H1 (cell line): Measurements from ENCODE around the gene MBNL3. TPM values are rescaled to one million over a fixed set of nuclear protein-coding genes. Genes with fewer than 3 reads are reported as not detected.

Experiments
- CTCF ChIA-PET: fragments of 300-600 bp; sonication (Branson Sonifier 250); formaldehyde crosslinking; loops from one replicate; lab custom pipeline; 2021; ENCODE audit not compliant: partially characterized antibody; lab: Charles Lee
- POLR2A ChIA-PET: fragments of 300-600 bp; sonication (Branson Sonifier 250); formaldehyde crosslinking; loops from one replicate; lab custom pipeline; 2021; ENCODE audit warnings: inconsistent platforms; ENCODE audit not compliant: partially characterized antibody; lab: Charles Lee
- DNase-seq, 2 experiments: peaks; one replicate each; pipeline versions ENCODE4 v3.0.0 to v3.0.0-alpha.2; 2010 to 2022; ENCODE audit warnings: low spot score in 2 of 2, low read depth in 1 of 2, mixed read lengths in 1 of 2
- FAIRE-seq: peaks from 2 replicates; lab custom pipeline; 2011; peaks lifted over from hg19 to GRCh38; lab: Jason Lieb, UNC
- H2AFZ ChIP-seq: 2 replicates; pipeline ENCODE4 v1.8.1; 2012; ENCODE audit warnings: low read length, inconsistent platforms
- H2AK5ac ChIP-seq: 2 replicates; pipeline ENCODE4 v1.6.1; 2013; ENCODE audit warnings: low read depth, low read length
- H2BK120ac ChIP-seq: replicated peaks from 2 replicates; pipeline ENCODE3; 2013; ENCODE audit warnings: low read depth, low read length, inconsistent platforms
- H2BK12ac ChIP-seq: 2 replicates; pipeline ENCODE4 v1.6.1; 2013; ENCODE audit warnings: low read depth, low read length
- H2BK15ac ChIP-seq: 2 replicates; pipeline ENCODE4 v1.6.1; 2013; ENCODE audit warnings: low read length
- H2BK20ac ChIP-seq: 2 replicates; pipeline ENCODE4 v1.6.1; 2013; ENCODE audit warnings: low read length
- H2BK5ac ChIP-seq: 2 replicates; pipeline ENCODE4 v1.6.1; 2013; ENCODE audit warnings: low read depth, low read length
- H3K14ac ChIP-seq: 2 replicates; pipeline ENCODE4 v1.6.1; 2013; ENCODE audit warnings: inconsistent platforms; ENCODE audit not compliant: insufficient read length
- H3K18ac ChIP-seq: 2 replicates; pipeline ENCODE4 v1.6.1; 2013; ENCODE audit warnings: low read length; ENCODE audit errors: extremely low read depth
- H3K23ac ChIP-seq: 2 replicates; pipeline ENCODE4 v1.6.1; 2013; ENCODE audit warnings: inconsistent platforms; ENCODE audit not compliant: insufficient read length
- H3K23me2 ChIP-seq: 2 replicates; pipeline ENCODE4 v1.6.1; 2013; ENCODE audit warnings: low read depth, low read length
- H3K27ac ChIP-seq: 2 replicates; pipeline ENCODE4 v1.6.1; 2011; ENCODE audit warnings: low read depth, low read length, inconsistent platforms
- H3K27me3 ChIP-seq, 4 experiments: replicated peaks in 1 of 4; 1 replicate in 1 of 4; 2 replicates in 3 of 4; pipeline versions ENCODE4 v1.6.1 to v1.8.1; 2011 to 2013; ENCODE audit warnings: low read length in 3 of 4, mild to moderate bottlenecking in 3 of 4, inconsistent platforms in 2 of 4, mixed read lengths in 2 of 4, moderate library complexity in 1 of 4; ENCODE audit not compliant: control insufficient read depth in 3 of 4, insufficient read depth in 3 of 4; ENCODE audit errors: extremely low read depth in 1 of 4
- H3K36me3 ChIP-seq, 4 experiments: 2 replicates each; pipeline versions ENCODE4 v1.6.1 to v1.8.1; 2011 to 2013; ENCODE audit warnings: mild to moderate bottlenecking in 4 of 4, low read length in 3 of 4, moderate library complexity in 2 of 4, control low read depth in 1 of 4, inconsistent platforms in 1 of 4; ENCODE audit not compliant: insufficient read depth in 4 of 4, control insufficient read depth in 2 of 4
- H3K4ac ChIP-seq: replicated peaks from 2 replicates; pipeline ENCODE3; 2013; ENCODE audit warnings: low read length, low read depth, mixed read lengths, inconsistent platforms; ENCODE audit not compliant: insufficient read length
- H3K4me1 ChIP-seq, 4 experiments: replicated peaks in 1 of 4; 1 replicate in 1 of 4; 2 replicates in 3 of 4; pipeline versions ENCODE4 v1.6.1 to v1.8.1; 2011 to 2013; ENCODE audit warnings: low read length in 3 of 4, inconsistent platforms in 2 of 4, mixed read lengths in 1 of 4; ENCODE audit not compliant: insufficient read depth in 4 of 4, control insufficient read depth in 3 of 4
- H3K4me2 ChIP-seq, 2 experiments: 2 replicates each; pipeline versions ENCODE4 v1.6.1 to v1.8.1; 2011 to 2013; ENCODE audit warnings: low read depth in 2 of 2, low read length in 2 of 2, control low read depth in 1 of 2, inconsistent platforms in 1 of 2, mild to moderate bottlenecking in 1 of 2; ENCODE audit not compliant: insufficient read depth in 1 of 2
- H3K4me3 ChIP-seq, 4 experiments: fragments of 200-600, 300-600 bp in 1 of 4; sonication (generic), shearing (Covaris generic), sonication (Bioruptor Twin) in 1 of 4; 2 replicates each; pipeline versions ENCODE4 v1.5.1 to v1.8.1; 2011 to 2016; ENCODE audit warnings: low read length in 4 of 4, low read depth in 3 of 4, control low read depth in 2 of 4, inconsistent platforms in 2 of 4, mild to moderate bottlenecking in 2 of 4, mixed read lengths in 1 of 4, moderate library complexity in 1 of 4; ENCODE audit not compliant: insufficient read depth in 2 of 4; ENCODE audit errors: extremely low read depth in 1 of 4
- H3K56ac ChIP-seq: replicated peaks from 2 replicates; pipeline ENCODE3; 2013; ENCODE audit warnings: low read depth, mild to moderate bottlenecking, mixed read lengths, low read length, inconsistent platforms; ENCODE audit not compliant: insufficient read length
- H3K79me1 ChIP-seq: 2 replicates; pipeline ENCODE4 v1.6.1; 2013; ENCODE audit warnings: low read depth, low read length, control low read depth
- H3K79me2 ChIP-seq, 2 experiments: 2 replicates each; pipeline versions ENCODE4 v1.6.1 to v1.8.1; 2012 to 2013; ENCODE audit warnings: low read length in 2 of 2, mild to moderate bottlenecking in 2 of 2, inconsistent platforms in 1 of 2; ENCODE audit not compliant: insufficient read depth in 2 of 2, control insufficient read depth in 1 of 2
- H3K9ac ChIP-seq, 4 experiments: replicated peaks in 1 of 4; 1 replicate in 1 of 4; 2 replicates in 3 of 4; pipeline versions ENCODE4 v1.6.1 to v1.8.1; 2011 to 2013; ENCODE audit warnings: low read depth in 3 of 4, low read length in 3 of 4, control low read depth in 2 of 4, mild to moderate bottlenecking in 2 of 4, moderate library complexity in 2 of 4, inconsistent platforms in 1 of 4; ENCODE audit errors: extremely low read depth in 1 of 4
- H3K9me3 ChIP-seq, 2 experiments: 2 replicates each; pipeline versions ENCODE4 v1.6.1 to v1.8.1; 2012 to 2013; ENCODE audit warnings: mild to moderate bottlenecking in 2 of 2, moderate library complexity in 2 of 2, control low read depth in 1 of 2, inconsistent platforms in 1 of 2, low read depth in 1 of 2, low read length in 1 of 2, mixed read lengths in 1 of 2; ENCODE audit not compliant: insufficient read depth in 2 of 2
- H4K20me1 ChIP-seq, 2 experiments: replicated peaks in 1 of 2; 2 replicates each; pipeline versions ENCODE3 to v1.8.1; 2011 to 2013; ENCODE audit warnings: inconsistent platforms in 2 of 2, low read length in 2 of 2, mild to moderate bottlenecking in 1 of 2; ENCODE audit not compliant: insufficient read depth in 2 of 2, control insufficient read depth in 1 of 2
- H4K5ac ChIP-seq: 2 replicates; pipeline ENCODE4 v1.6.1; 2013; ENCODE audit warnings: low read length, low read depth, mixed read lengths, inconsistent platforms; ENCODE audit not compliant: insufficient read length
- H4K8ac ChIP-seq: 2 replicates; pipeline ENCODE4 v1.8.0; 2013; ENCODE audit warnings: mild to moderate bottlenecking, moderate library complexity, low read length, inconsistent platforms; ENCODE audit not compliant: insufficient read depth; ENCODE audit errors: extremely low read depth
- H4K91ac ChIP-seq: replicated peaks from 2 replicates; pipeline ENCODE3; 2013; ENCODE audit warnings: low read length, mixed read lengths, inconsistent platforms; ENCODE audit not compliant: insufficient read length
- KDM4A ChIP-seq: IDR thresholded peaks from one replicate; pipeline ENCODE4 v1.7.1; 2012; ENCODE audit warnings: low read depth, mild to moderate bottlenecking, moderate library complexity, low read length, inconsistent platforms; ENCODE audit not compliant: severe bottlenecking
- KDM5A ChIP-seq: fragments of 200-600 bp; IDR thresholded peaks from 2 replicates; pipeline ENCODE4 v1.7.1; 2012; ENCODE audit warnings: mild to moderate bottlenecking, low read length, inconsistent platforms, mixed read lengths
- RFX5 ChIP-seq: IDR thresholded peaks from 2 replicates; pipeline ENCODE4 v1.6.1; 2011; ENCODE audit warnings: low read depth, low read length, improper control_type of control experiment, borderline replicate concordance
- TCF12 ChIP-seq: IDR thresholded peaks from 2 replicates; pipeline ENCODE4 v1.6.1; 2011; ENCODE audit warnings: low read depth, mild to moderate bottlenecking, low read length
- USF2 ChIP-seq: IDR thresholded peaks from 2 replicates; pipeline ENCODE4 v1.6.1; 2011; ENCODE audit warnings: low read length, improper control_type of control experiment
- ZNF274 ChIP-seq: IDR thresholded peaks from 2 replicates; pipeline ENCODE4 v1.7.0; 2012; ENCODE audit warnings: low read length, borderline replicate concordance; ENCODE audit errors: extremely low read depth
- WGBS, 2 experiments: shearing (Covaris generic) in 1 of 2; methylation state at CpG; one replicate each; pipeline versions ENCODE4 v1.1.6 to v1.1.7; 2013 to 2015; ENCODE audit warnings: low lambda C conversion rate in 2 of 2, mixed read lengths in 2 of 2, inconsistent platforms in 1 of 2, low coverage in 1 of 2, missing lambda C conversion rate in 1 of 2; ENCODE audit not compliant: insufficient replicate concordance in 2 of 2, insufficient coverage in 1 of 2, insufficient read length in 1 of 2; ENCODE audit errors: extremely low coverage in 1 of 2, missing lambda C conversion rate in 1 of 2; 5-methylcytosine and 5-hydroxymethylcytosine counted together
- polyA plus RNA-seq, 7 experiments: library from polyadenylated mRNA; depleted of rRNA in 3 of 7; stranded (reverse) in 5 of 7; unstranded in 2 of 7; fragments of >200 nt in 5 of 7; fragments of 200-250 nt in 2 of 7; gene quantifications; 1 replicate in 5 of 7; 2 replicates in 1 of 7; 4 replicates in 1 of 7; pipeline versions ENCODE4 v1.2.1 to v1.2.3, GENCODE V29; 2011 to 2013; ENCODE audit warnings: missing spikeins in 2 of 7, mixed read lengths in 2 of 7
- total RNA-seq: library from RNA; stranded (reverse); fragmentation: NEBNext Ultra II Directional; extraction: Animal tissue kit (Norgen Biotek cat#: 25700); gene quantifications from 2 replicates; pipeline ENCODE4 v1.2.1, GENCODE V29; 2021
- TF ChIP-seq, protein P1 (sequence below), 3 experiments: IDR thresholded peaks; 1 replicate in 2 of 3; 2 replicates in 1 of 3; pipeline versions ENCODE4 v1.5.1 to v1.6.1; 2011; ENCODE audit warnings: low read length in 3 of 3, mild to moderate bottlenecking in 3 of 3, inconsistent platforms in 2 of 3, low read depth in 1 of 3, moderate library complexity in 1 of 3; ENCODE audit not compliant: insufficient read depth in 1 of 3; ENCODE audit errors: control extremely low read depth in 1 of 3

Gene MBNL3
- total and polyA plus RNA-seq, 2 of the 8 experiments (the other 6 are each of a cell fraction or from before 2014, with no cell fraction given): 3.5 to 4.3 TPM

- Histone ChIP-seq H4K8ac (no peak overlapping the region), H2BK15ac (no peak overlapping the region), H3K9ac (no peak overlapping the region), H3K27ac (no peak overlapping the region), H3K4ac (no peak overlapping the region), H3K18ac (no peak overlapping the region), H2BK20ac (no peak overlapping the region), H3K56ac (no peak overlapping the region), H2BK5ac (no peak overlapping the region), H2BK12ac (no peak overlapping the region), H3K36me3 (no peaks in the 10 kb centered on the region), H4K20me1 (no peaks in the 10 kb centered on the region), H4K5ac (no peak overlapping the region), H3K27me3 (no peaks in the 10 kb centered on the region), H2BK120ac (no peak overlapping the region), H3K23me2 (no peaks in the 10 kb centered on the region), H4K91ac (no peak overlapping the region), H3K4me3 (no peak overlapping the region), H3K4me2 (no peak overlapping the region), H3K79me2 (no peaks in the 10 kb centered on the region), H3K4me1 (no peaks in the 10 kb centered on the region), H3K79me1 (no peaks in the 10 kb centered on the region), H2AK5ac (no peak overlapping the region), H3K23ac (no peak overlapping the region), H3K9me3 (no peaks in the 10 kb centered on the region), H2AFZ (no peak overlapping the region), H3K14ac (no peak overlapping the region)
- DNase-seq (no peak), FAIRE-seq (no peak)
- WGBS, 2 experiments: 93% methylated on average over 9 of the region's 9 CpGs; no CpG with 5 or more reads in 1 of the 2 experiments
- TF ChIP-seq KDM5A: no peak
- TF ChIP-seq TCF12: no peak
- no peak for TF ChIP-seq RFX5
- no peak for TF ChIP-seq ZNF274
- TF ChIP-seq KDM4A: no peak
- TF ChIP-seq USF2: no peak
- TF ChIP-seq, protein P1, sequence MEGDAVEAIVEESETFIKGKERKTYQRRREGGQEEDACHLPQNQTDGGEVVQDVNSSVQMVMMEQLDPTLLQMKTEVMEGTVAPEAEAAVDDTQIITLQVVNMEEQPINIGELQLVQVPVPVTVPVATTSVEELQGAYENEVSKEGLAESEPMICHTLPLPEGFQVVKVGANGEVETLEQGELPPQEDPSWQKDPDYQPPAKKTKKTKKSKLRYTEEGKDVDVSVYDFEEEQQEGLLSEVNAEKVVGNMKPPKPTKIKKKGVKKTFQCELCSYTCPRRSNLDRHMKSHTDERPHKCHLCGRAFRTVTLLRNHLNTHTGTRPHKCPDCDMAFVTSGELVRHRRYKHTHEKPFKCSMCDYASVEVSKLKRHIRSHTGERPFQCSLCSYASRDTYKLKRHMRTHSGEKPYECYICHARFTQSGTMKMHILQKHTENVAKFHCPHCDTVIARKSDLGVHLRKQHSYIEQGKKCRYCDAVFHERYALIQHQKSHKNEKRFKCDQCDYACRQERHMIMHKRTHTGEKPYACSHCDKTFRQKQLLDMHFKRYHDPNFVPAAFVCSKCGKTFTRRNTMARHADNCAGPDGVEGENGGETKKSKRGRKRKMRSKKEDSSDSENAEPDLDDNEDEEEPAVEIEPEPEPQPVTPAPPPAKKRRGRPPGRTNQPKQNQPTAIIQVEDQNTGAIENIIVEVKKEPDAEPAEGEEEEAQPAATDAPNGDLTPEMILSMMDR (IDR thresholded peaks at IDR 0.05; ENCODE audit: control extremely low read depth in 1 of 3, insufficient read depth in 1 of 3, low read depth in 1 of 3, low read length in 3 of 3): no peak
- CTCF ChIA-PET: no interaction called here
- POLR2A ChIA-PET: no interaction called here
Observed at GRCh38 chrX:132390792-132391191, 98.0 kb downstream of the MBNL3 start.
